CD4-positive, alpha-beta memory T cell (primary cell): ENCODE measurements around the gene STX8. TPM values are rescaled to one million over a fixed set of nuclear protein-coding genes. Genes with fewer than 3 reads are reported as not detected.

Source experiments
- CTCF ChIA-PET: fragments of 350-600 bp; sonication (Branson Sonifier 250); formaldehyde crosslinking; loops from one replicate; lab custom pipeline; 2021; ENCODE audit warnings: inconsistent platforms; ENCODE audit not compliant: partially characterized antibody; lab: Charles Lee
- POLR2A ChIA-PET: fragments of 350-600 bp; sonication (Branson Sonifier 250); formaldehyde crosslinking; loops from one replicate; lab custom pipeline; 2021; ENCODE audit not compliant: partially characterized antibody; lab: Charles Lee
- DNase-seq, 5 donors: peaks; one replicate each; pipeline versions ENCODE4 v3.0.0 to v3.0.0-alpha.2; 2020 to 2022; ENCODE audit warnings: mixed read lengths in 1 of 5
- H3K27ac ChIP-seq: one replicate; pipeline ENCODE4 v1.7.0; 2013; ENCODE audit warnings: low read depth, low read length
- H3K27me3 ChIP-seq: 2 replicates; pipeline ENCODE4 v1.7.0; 2013; ENCODE audit warnings: mild to moderate bottlenecking, low read length, moderate library complexity; ENCODE audit not compliant: insufficient read depth
- H3K36me3 ChIP-seq: 2 replicates; pipeline ENCODE4 v1.7.0; 2013; ENCODE audit warnings: mild to moderate bottlenecking, low read length, moderate library complexity; ENCODE audit not compliant: insufficient read depth
- H3K4me1 ChIP-seq: 2 replicates; pipeline ENCODE4 v1.7.0; 2013; ENCODE audit warnings: mild to moderate bottlenecking, low read length, moderate library complexity; ENCODE audit not compliant: insufficient read depth
- H3K4me3 ChIP-seq, 2 donors: one replicate each; pipeline ENCODE4 v1.7.0; 2013; ENCODE audit warnings: low read length in 2 of 2, mild to moderate bottlenecking in 1 of 2
- H3K9me3 ChIP-seq, 2 donors: one replicate each; pipeline ENCODE4 v1.7.0; 2013; ENCODE audit warnings: low read length in 2 of 2, control low read depth in 1 of 2; ENCODE audit not compliant: control insufficient read depth in 1 of 2
- H3K27ac Mint-ChIP-seq, 7 donors: one replicate each; pipeline ENCODE4 v1.8.0; 2020 to 2021; ENCODE audit warnings: mixed read lengths in 7 of 7, mild to moderate bottlenecking in 6 of 7, inconsistent platforms in 3 of 7, moderate library complexity in 3 of 7
- H3K27me3 Mint-ChIP-seq, 2 donors: one replicate each; pipeline ENCODE4 v1.8.0; 2020 to 2021; ENCODE audit warnings: mixed read lengths in 2 of 2
- H3K36me3 Mint-ChIP-seq, 2 donors: one replicate each; pipeline ENCODE4 v1.8.0; 2020 to 2021; ENCODE audit warnings: mixed read lengths in 2 of 2, inconsistent platforms in 1 of 2, mild to moderate bottlenecking in 1 of 2
- H3K4me1 Mint-ChIP-seq, 4 donors: one replicate each; pipeline ENCODE4 v1.8.0; 2020 to 2021; ENCODE audit warnings: mixed read lengths in 4 of 4, mild to moderate bottlenecking in 1 of 4
- H3K4me3 Mint-ChIP-seq, 8 donors: one replicate each; pipeline ENCODE4 v1.8.0; 2020 to 2021; ENCODE audit warnings: mixed read lengths in 8 of 8, mild to moderate bottlenecking in 7 of 8, moderate library complexity in 6 of 8, inconsistent platforms in 3 of 8
- H3K9me3 Mint-ChIP-seq, 8 donors: one replicate each; pipeline ENCODE4 v1.8.0; 2020 to 2021; ENCODE audit warnings: mixed read lengths in 8 of 8, mild to moderate bottlenecking in 5 of 8, inconsistent platforms in 3 of 8, moderate library complexity in 1 of 8
- intact Hi-C: fragments of 100-400 bp; cut with micrococcal nuclease; formaldehyde crosslinking; loops from one replicate; pipeline ENCODE4 v1.15.1; 2023
- polyA plus RNA-seq, 2 donors: library from polyadenylated mRNA; unstranded; fragments of 300-500 nt; fragmentation: Illumina TruSeq; gene quantifications; one replicate each; pipeline ENCODE4 v1.2.3, GENCODE V29; 2021
- total RNA-seq, 2 experiments: library from RNA; stranded (reverse); gene quantifications; one replicate each; pipeline ENCODE4 v1.2.3, GENCODE V29; 2021

STX8 gene
- total and polyA plus RNA-seq, 4 experiments from 2014 or later: 54.2 to 206 (median 108) TPM

- Histone ChIP-seq H3K36me3 (no peaks in the 10 kb centered on the region), H3K4me1 (no peaks in the 10 kb centered on the region), H3K9me3 (no peaks in the 10 kb centered on the region), H3K27me3 (no peaks in the 10 kb centered on the region), H3K4me3 (no peak overlapping the region), H3K27ac (no peak overlapping the region)
- ChIA-PET POLR2A (no interaction called here), CTCF (no interaction called here)
- no peak overlapping the region for H3K27ac Mint-ChIP-seq
- no peak overlapping the region for H3K4me3 Mint-ChIP-seq
- H3K9me3 Mint-ChIP-seq: no peaks in the 10 kb centered on the region
- peaks cover 0 to 2% (median 0%) of the 10 kb centered on the region in 4 donors for H3K4me1 Mint-ChIP-seq
- no peak for DNase-seq
- no peaks in the 10 kb centered on the region for H3K27me3 Mint-ChIP-seq
- H3K36me3 Mint-ChIP-seq: peaks cover 42 to 49% of the 10 kb centered on the region in 2 donors
- intact Hi-C loops: no loop called here
Observed at GRCh38 chr17:9538626-9539025, 37.0 kb downstream of the STX8 start.

DNA sequence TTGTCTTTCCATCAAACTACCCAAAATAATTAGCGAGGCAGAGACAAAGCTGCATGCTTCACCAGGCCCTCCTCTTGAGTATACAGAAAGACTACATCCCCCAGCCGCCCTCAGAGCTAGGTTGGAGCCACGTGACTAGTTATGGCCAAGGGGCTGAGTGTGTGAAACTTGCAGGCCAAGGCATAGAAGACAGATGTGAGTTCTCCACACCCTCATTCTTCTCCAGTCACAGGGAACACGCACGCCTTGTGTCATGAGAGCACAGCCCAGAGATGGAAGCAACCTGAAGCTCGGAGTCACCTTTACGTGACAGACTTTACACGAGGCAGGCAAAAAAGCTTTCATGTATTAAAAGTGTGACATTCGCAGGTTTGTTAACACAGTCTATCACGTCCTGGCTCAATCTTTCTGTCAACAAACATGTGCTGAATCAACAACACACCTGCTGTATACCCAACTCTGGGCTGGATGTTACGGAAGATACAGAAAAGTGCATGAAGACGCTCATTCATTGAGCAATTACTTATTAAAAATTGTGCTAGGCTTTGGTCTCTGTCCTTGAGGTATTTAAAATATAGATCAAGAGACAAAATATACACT, 38.3 kb downstream of the STX8 start:
- Mint-ChIP-seq H3K36me3 (peaks cover 36 to 42% of the 10 kb centered on the region in 2 donors), H3K4me1 (peaks cover 0 to 2% (median 0%) of the 10 kb centered on the region in 4 donors), H3K4me3 (no peak overlapping the region), H3K27ac (no peak overlapping the region), H3K9me3 (no peaks in the 10 kb centered on the region), H3K27me3 (no peaks in the 10 kb centered on the region)
- Histone ChIP-seq H3K4me1 (no peaks in the 10 kb centered on the region), H3K36me3 (no peaks in the 10 kb centered on the region), H3K4me3 (no peak overlapping the region), H3K27ac (no peak overlapping the region), H3K27me3 (no peaks in the 10 kb centered on the region), H3K9me3 (no peaks in the 10 kb centered on the region)
- POLR2A ChIA-PET: no interaction called here
- intact Hi-C loops: no loop called here
- no peak for DNase-seq
- CTCF ChIA-PET: no interaction called here

GRCh38 chr17:9536061-9536460, 39.6 kb downstream of the STX8 start:
- H3K36me3 Mint-ChIP-seq: peaks cover 28 to 32% of the 10 kb centered on the region in 2 donors
- no peak overlapping the region for H3K27ac Mint-ChIP-seq

DNA sequence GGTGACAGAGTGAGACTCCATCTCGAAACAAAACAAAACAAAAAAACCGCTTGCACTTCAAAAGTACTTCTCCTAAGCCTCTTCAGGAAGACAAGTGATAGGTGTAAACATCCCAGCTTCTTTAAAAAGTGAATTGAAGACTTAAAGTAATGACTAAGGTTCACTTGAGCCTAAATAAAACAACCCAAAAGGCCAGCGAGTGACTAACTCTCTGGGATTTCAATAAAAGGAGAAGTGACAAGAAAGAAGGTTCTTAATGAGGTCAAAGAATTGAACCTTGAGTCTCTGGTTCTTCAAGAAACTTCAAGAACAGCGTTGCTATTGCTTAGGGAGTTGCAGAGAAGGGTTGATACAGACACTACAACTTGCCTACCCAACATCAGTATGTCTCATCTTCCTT, 42.2 kb downstream of the STX8 start:
- DNase-seq: no peak
- Histone ChIP-seq H3K4me1 (no peaks in the 10 kb centered on the region), H3K27me3 (no peaks in the 10 kb centered on the region), H3K9me3 (no peaks in the 10 kb centered on the region), H3K4me3 (no peak overlapping the region), H3K27ac (no peak overlapping the region), H3K36me3 (no peaks in the 10 kb centered on the region)
- no peaks in the 10 kb centered on the region for H3K27me3 Mint-ChIP-seq
- H3K36me3 Mint-ChIP-seq: peaks cover 8 to 17% of the 10 kb centered on the region in 2 donors
- H3K27ac Mint-ChIP-seq: peak overlapping the region in 1 of 7 donors; percentile 63
- H3K4me1 Mint-ChIP-seq: peaks cover 0 to 2% (median 0%) of the 10 kb centered on the region in 4 donors
- CTCF ChIA-PET: no interaction called here
- intact Hi-C loops: no loop called here
- POLR2A ChIA-PET: no interaction called here
- no peaks in the 10 kb centered on the region for H3K9me3 Mint-ChIP-seq
- no peak overlapping the region for H3K4me3 Mint-ChIP-seq

More at GRCh38 chr17:9536061-9536460, 39.6 kb downstream of the STX8 start:
- Mint-ChIP-seq H3K27me3 (no peaks in the 10 kb centered on the region), H3K4me3 (no peak overlapping the region), H3K9me3 (no peaks in the 10 kb centered on the region), H3K4me1 (peaks cover 0 to 2% (median 0%) of the 10 kb centered on the region in 4 donors)
- Histone ChIP-seq H3K4me3 (no peak overlapping the region), H3K36me3 (no peaks in the 10 kb centered on the region), H3K4me1 (no peaks in the 10 kb centered on the region), H3K27ac (no peak overlapping the region), H3K27me3 (no peaks in the 10 kb centered on the region), H3K9me3 (no peaks in the 10 kb centered on the region)
- ChIA-PET CTCF (no interaction called here), POLR2A (no interaction called here)
- intact Hi-C loops: no loop called here
- DNase-seq: no peak

DNA sequence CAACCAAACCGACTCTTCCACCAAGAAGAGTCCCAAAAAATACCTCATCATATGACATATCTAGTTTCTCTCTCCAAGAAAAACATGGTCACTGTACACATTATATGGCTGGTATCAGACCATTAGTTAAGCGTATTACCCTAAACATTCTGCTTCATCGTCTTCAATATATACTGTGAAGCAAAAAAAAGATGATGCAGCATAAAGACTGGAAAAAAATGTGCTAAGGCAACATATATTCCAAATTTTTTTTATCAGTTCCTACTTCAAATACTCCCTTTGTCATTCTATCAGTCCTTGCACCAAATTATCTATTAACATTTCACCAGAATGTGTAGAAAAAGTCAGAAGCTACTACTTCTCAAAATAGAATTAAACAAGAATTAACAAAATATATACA, 42.9 kb downstream of the STX8 start:
- Histone ChIP-seq H3K4me1 (no peaks in the 10 kb centered on the region), H3K27ac (no peak overlapping the region), H3K27me3 (no peaks in the 10 kb centered on the region), H3K4me3 (no peak overlapping the region), H3K9me3 (no peaks in the 10 kb centered on the region), H3K36me3 (no peaks in the 10 kb centered on the region)
- intact Hi-C loops: no loop called here
- no peak overlapping the region for H3K4me3 Mint-ChIP-seq
- CTCF ChIA-PET: no interaction called here
- H3K36me3 Mint-ChIP-seq: peaks cover 7 to 13% of the 10 kb centered on the region in 2 donors
- H3K9me3 Mint-ChIP-seq: no peaks in the 10 kb centered on the region
- no peak for DNase-seq
- H3K27me3 Mint-ChIP-seq: no peaks in the 10 kb centered on the region
- peaks cover 0 to 2% (median 0%) of the 10 kb centered on the region in 4 donors for H3K4me1 Mint-ChIP-seq
- POLR2A ChIA-PET: no interaction called here
- no peak overlapping the region for H3K27ac Mint-ChIP-seq

DNA sequence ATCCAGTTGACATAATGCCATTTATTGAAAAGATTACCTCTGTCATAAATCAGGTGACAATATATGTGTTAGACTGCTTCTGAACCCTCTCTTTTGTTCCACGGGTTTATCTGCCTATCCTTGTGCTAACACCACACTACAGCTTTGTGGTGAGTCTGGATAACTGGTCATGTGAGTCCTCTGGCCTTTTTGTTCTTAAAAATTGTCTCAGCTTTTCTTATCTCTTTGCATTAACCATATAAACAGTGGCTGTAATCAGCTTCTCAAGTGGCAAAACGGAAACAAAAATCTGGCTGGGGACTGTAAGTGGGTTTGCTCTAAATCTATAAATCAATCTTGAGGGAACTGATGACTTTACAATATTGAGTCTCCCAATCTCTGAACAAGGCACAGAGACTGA, 44.6 kb downstream of the STX8 start:
- Histone ChIP-seq H3K9me3 (no peaks in the 10 kb centered on the region), H3K27me3 (no peaks in the 10 kb centered on the region), H3K27ac (no peak overlapping the region), H3K36me3 (no peaks in the 10 kb centered on the region), H3K4me3 (no peak overlapping the region), H3K4me1 (no peaks in the 10 kb centered on the region)
- Mint-ChIP-seq H3K4me3 (no peak overlapping the region), H3K4me1 (peaks cover 0 to 2% (median 0%) of the 10 kb centered on the region in 4 donors), H3K9me3 (no peaks in the 10 kb centered on the region), H3K27me3 (no peaks in the 10 kb centered on the region), H3K27ac (peak overlapping the region in 1 of 7 donors; percentile 59), H3K36me3 (peaks cover 4 to 9% of the 10 kb centered on the region in 2 donors)
- intact Hi-C loops: no loop called here
- POLR2A ChIA-PET: no interaction called here
- no peak for DNase-seq
- CTCF ChIA-PET: interaction anchor here (1.3 kb wide), 1 partner anchor 11 kb away, joined by 3 read pairs; no protein-coding TSS in a partner anchor

- ChIA-PET CTCF (no interaction called here), POLR2A (no interaction called here)
- H3K27ac ChIP-seq: no peak overlapping the region
- no peaks in the 10 kb centered on the region for H3K36me3 ChIP-seq
- no peaks in the 10 kb centered on the region for H3K9me3 Mint-ChIP-seq
- H3K4me3 Mint-ChIP-seq: peak overlapping the region in 1 of 8 donors; percentile 66
- intact Hi-C loops: no loop called here
- H3K27ac Mint-ChIP-seq: peak overlapping the region in 1 of 7 donors; percentile 16
- H3K27me3 Mint-ChIP-seq: no peaks in the 10 kb centered on the region
- H3K4me1 ChIP-seq: no peaks in the 10 kb centered on the region
- H3K36me3 Mint-ChIP-seq: peaks cover 1 to 9% of the 10 kb centered on the region in 2 donors
- H3K4me3 ChIP-seq: no peak overlapping the region
- no peaks in the 10 kb centered on the region for H3K9me3 ChIP-seq
- no peaks in the 10 kb centered on the region for H3K27me3 ChIP-seq
- DNase-seq: no peak
- peaks cover 0 to 6% (median 0%) of the 10 kb centered on the region in 4 donors for H3K4me1 Mint-ChIP-seq
Observed at GRCh38 chr17:9529033-9529700, 46.5 kb downstream of the STX8 start.
